ENCODE data around the gene TRIM71.

TRIM71 gene

GRCh38 chr3:32837366-32837765 is 19.6 kb downstream of the TRIM71 start:
- Histone ChIP-seq H3K4me3 (ENCODE audit: insufficient read depth, low read length, poor library complexity, severe bottlenecking) (no peak overlapping the region), H3K4me2 (ENCODE audit: low read depth, low read length, poor library complexity, severe bottlenecking) (no peak overlapping the region), H3K9me3 (ENCODE audit: insufficient read depth, low read length) (no peaks in the 10 kb centered on the region), H3F3A (ENCODE audit: insufficient read depth) (no peaks in the 10 kb centered on the region), H2AFZ (ENCODE audit: low read depth, low read length, severe bottlenecking) (no peak overlapping the region), H3K36me3 (ENCODE audit: low read length) (no peaks in the 10 kb centered on the region), H4K20me1 (ENCODE audit: low read depth, low read length) (no peaks in the 10 kb centered on the region), H3K9ac (ENCODE audit: low read length) (no peak overlapping the region), H3K9me2 (replicated peaks; ENCODE audit: insufficient read depth, low read length) (no peaks in the 10 kb centered on the region), H3K27ac (ENCODE audit: low read depth, low read length) (no peak overlapping the region), H3K79me2 (ENCODE audit: insufficient read depth, low read length) (no peaks in the 10 kb centered on the region), H3K27me3 (ENCODE audit: low read length) (no peaks in the 10 kb centered on the region)
- no peak for TF ChIP-seq CTCF (IDR thresholded peaks at IDR 0.05; ENCODE audit: insufficient read depth, low read length, poor library complexity, severe bottlenecking)
- TF ChIP-seq EZH2phosphoT487 (conservative IDR thresholded peaks at IDR 0.05; ENCODE audit: low read length) = no peak

- Histone ChIP-seq H3K9me3 (ENCODE audit: insufficient read depth, low read length) (no peaks in the 10 kb centered on the region), H3K27ac (ENCODE audit: low read depth, low read length) (no peak overlapping the region), H3K9me2 (replicated peaks; ENCODE audit: insufficient read depth, low read length) (no peaks in the 10 kb centered on the region), H3K79me2 (ENCODE audit: insufficient read depth, low read length) (no peaks in the 10 kb centered on the region), H4K20me1 (ENCODE audit: low read depth, low read length) (no peaks in the 10 kb centered on the region), H2AFZ (ENCODE audit: low read depth, low read length, severe bottlenecking) (no peak overlapping the region), H3K4me3 (ENCODE audit: insufficient read depth, low read length, poor library complexity, severe bottlenecking) (no peak overlapping the region), H3F3A (ENCODE audit: insufficient read depth) (no peaks in the 10 kb centered on the region), H3K27me3 (ENCODE audit: low read length) (no peaks in the 10 kb centered on the region), H3K36me3 (ENCODE audit: low read length) (no peaks in the 10 kb centered on the region), H3K9ac (ENCODE audit: low read length) (no peak overlapping the region), H3K4me2 (ENCODE audit: low read depth, low read length, poor library complexity, severe bottlenecking) (no peak overlapping the region)
- TF ChIP-seq EZH2phosphoT487 (conservative IDR thresholded peaks at IDR 0.05; ENCODE audit: low read length) (no peak), CTCF (IDR thresholded peaks at IDR 0.05; ENCODE audit: insufficient read depth, low read length, poor library complexity, severe bottlenecking) (no peak)
Observed at GRCh38 chr3:32837789-32838188, 20.0 kb downstream of the TRIM71 start.

GRCh38 chr3:32839714-32840085 is 21.9 kb downstream of the TRIM71 start:
- TF ChIP-seq CTCF (IDR thresholded peaks at IDR 0.05; ENCODE audit: insufficient read depth, low read length, poor library complexity, severe bottlenecking) (no peak), EZH2phosphoT487 (conservative IDR thresholded peaks at IDR 0.05; ENCODE audit: low read length) (no peak)
- H3K79me2 ChIP-seq (ENCODE audit: insufficient read depth, low read length) = no peaks in the 10 kb centered on the region
- no peak overlapping the region for H2AFZ ChIP-seq (ENCODE audit: low read depth, low read length, severe bottlenecking)
- no peaks in the 10 kb centered on the region for H3K27me3 ChIP-seq (ENCODE audit: low read length)
- no peaks in the 10 kb centered on the region for H3K9me2 ChIP-seq (replicated peaks; ENCODE audit: insufficient read depth, low read length)
- H3K27ac ChIP-seq (ENCODE audit: low read depth, low read length) = no peak overlapping the region
- H3F3A ChIP-seq (ENCODE audit: insufficient read depth) = no peaks in the 10 kb centered on the region
- H3K9me3 ChIP-seq (ENCODE audit: insufficient read depth, low read length) = no peaks in the 10 kb centered on the region
- no peak overlapping the region for H3K9ac ChIP-seq (ENCODE audit: low read length)
- no peak overlapping the region for H3K4me2 ChIP-seq (ENCODE audit: low read depth, low read length, poor library complexity, severe bottlenecking)
- H3K4me3 ChIP-seq (ENCODE audit: insufficient read depth, low read length, poor library complexity, severe bottlenecking) = no peak overlapping the region
- no peaks in the 10 kb centered on the region for H4K20me1 ChIP-seq (ENCODE audit: low read depth, low read length)
- H3K36me3 ChIP-seq (ENCODE audit: low read length) = no peaks in the 10 kb centered on the region
